ENCODE data around the gene GABBR2. TPM values are rescaled to one million over a fixed set of nuclear protein-coding genes. Genes with fewer than 3 reads are reported as not detected.

The GABBR2 gene
- total RNA-seq, 1 donor from 2014 or later: 6.4 TPM

- no peak for TF ChIP-seq CTCF (conservative IDR thresholded peaks at IDR 0.05)
- peaks cover 62% of the 10 kb centered on the region for H3K36me3 Mint-ChIP-seq
- H3K4me1 Mint-ChIP-seq (ENCODE audit: unreplicated experiment): peaks cover 15% of the 10 kb centered on the region
- DNase-seq (ENCODE audit: extremely low spot score, unreplicated experiment): no peak
- no peak overlapping the region for H3K4me3 Mint-ChIP-seq
- no peak overlapping the region for H3K27ac Mint-ChIP-seq
- H3K9me3 Mint-ChIP-seq: peaks cover 5% of the 10 kb centered on the region
- H3K27me3 Mint-ChIP-seq: no peaks in the 10 kb centered on the region
Measured at GRCh38 chr9:98738741-98739140, 30.0 kb upstream of the GABBR2 start.

GRCh38 chr9:98736226-98736625 lies 27.5 kb upstream of the GABBR2 start:
- DNase-seq (ENCODE audit: extremely low spot score, unreplicated experiment): no peak
- TF ChIP-seq CTCF (conservative IDR thresholded peaks at IDR 0.05): no peak
- no peaks in the 10 kb centered on the region for H3K27me3 Mint-ChIP-seq
- H3K4me3 Mint-ChIP-seq: no peak overlapping the region
- peaks cover 5% of the 10 kb centered on the region for H3K9me3 Mint-ChIP-seq
- peaks cover 15% of the 10 kb centered on the region for H3K4me1 Mint-ChIP-seq (ENCODE audit: unreplicated experiment)
- H3K36me3 Mint-ChIP-seq: peaks cover 54% of the 10 kb centered on the region
- no peak overlapping the region for H3K27ac Mint-ChIP-seq

- H3K27ac Mint-ChIP-seq: no peak overlapping the region
- H3K36me3 Mint-ChIP-seq: peaks cover 35% of the 10 kb centered on the region
- no peaks in the 10 kb centered on the region for H3K9me3 Mint-ChIP-seq
- no peak overlapping the region for H3K4me3 Mint-ChIP-seq
- H3K4me1 Mint-ChIP-seq (ENCODE audit: unreplicated experiment): peaks cover 19% of the 10 kb centered on the region
- no peak for TF ChIP-seq CTCF (conservative IDR thresholded peaks at IDR 0.05)
- no peak for DNase-seq (ENCODE audit: extremely low spot score, unreplicated experiment)
- H3K27me3 Mint-ChIP-seq: no peaks in the 10 kb centered on the region
Measured at GRCh38 chr9:98732801-98733200, 24.1 kb upstream of the GABBR2 start.

GRCh38 chr9:98732091-98732490 lies 23.4 kb upstream of the GABBR2 start:
- Mint-ChIP-seq H3K27me3 (peaks cover 2% of the 10 kb centered on the region), H3K9me3 (no peaks in the 10 kb centered on the region), H3K36me3 (peaks cover 29% of the 10 kb centered on the region), H3K4me3 (no peak overlapping the region), H3K27ac (no peak overlapping the region), H3K4me1 (ENCODE audit: unreplicated experiment) (peaks cover 18% of the 10 kb centered on the region)
- no peak for DNase-seq (ENCODE audit: extremely low spot score, unreplicated experiment)
- no peak for TF ChIP-seq CTCF (conservative IDR thresholded peaks at IDR 0.05)

- no peak for TF ChIP-seq CTCF (conservative IDR thresholded peaks at IDR 0.05)
- H3K27me3 Mint-ChIP-seq: peaks cover 13% of the 10 kb centered on the region
- H3K36me3 Mint-ChIP-seq: peaks cover 18% of the 10 kb centered on the region
- no peaks in the 10 kb centered on the region for H3K9me3 Mint-ChIP-seq
- H3K27ac Mint-ChIP-seq: no peak overlapping the region
- peaks cover 9% of the 10 kb centered on the region for H3K4me1 Mint-ChIP-seq (ENCODE audit: unreplicated experiment)
- no peak overlapping the region for H3K4me3 Mint-ChIP-seq
- no peak for DNase-seq (ENCODE audit: extremely low spot score, unreplicated experiment)
Measured at GRCh38 chr9:98730871-98731270, 22.1 kb upstream of the GABBR2 start.

- DNase-seq (ENCODE audit: extremely low spot score, unreplicated experiment): no peak
- Mint-ChIP-seq H3K27me3 (peaks cover 19% of the 10 kb centered on the region), H3K4me3 (no peak overlapping the region), H3K4me1 (ENCODE audit: unreplicated experiment) (peaks cover 7% of the 10 kb centered on the region), H3K27ac (no peak overlapping the region), H3K9me3 (no peaks in the 10 kb centered on the region), H3K36me3 (peaks cover 5% of the 10 kb centered on the region)
- no peak for TF ChIP-seq CTCF (conservative IDR thresholded peaks at IDR 0.05)
Measured at GRCh38 chr9:98728500-98728899, 19.8 kb upstream of the GABBR2 start.

Data from type B pancreatic cell (in vitro differentiated cells).